Tongue (tissue), 2 donors: ENCODE measurements around the gene MRM2. TPM values are rescaled to one million over a fixed set of nuclear protein-coding genes. Genes with fewer than 3 reads are reported as not detected.
A peak's percentile ranks its signal among the peaks of the same experiment; 100 is the strongest.

ENCODE experiments used
- DNase-seq: peaks from one replicate; pipeline ENCODE4 v3.0.0-alpha.2; 2015
- total RNA-seq: library from RNA; depleted of rRNA; stranded (reverse); fragments of >200 nt; gene quantifications from one replicate; pipeline ENCODE4 v1.2.3, GENCODE V29; 2014

MRM2 gene
- total RNA-seq, 1 donor from 2014 or later = 16.6 TPM

GRCh38 chr7:2202901-2203765 is 38.9 kb downstream of the MRM2 start:
- DNase-seq = peak; percentile 91

DNA sequence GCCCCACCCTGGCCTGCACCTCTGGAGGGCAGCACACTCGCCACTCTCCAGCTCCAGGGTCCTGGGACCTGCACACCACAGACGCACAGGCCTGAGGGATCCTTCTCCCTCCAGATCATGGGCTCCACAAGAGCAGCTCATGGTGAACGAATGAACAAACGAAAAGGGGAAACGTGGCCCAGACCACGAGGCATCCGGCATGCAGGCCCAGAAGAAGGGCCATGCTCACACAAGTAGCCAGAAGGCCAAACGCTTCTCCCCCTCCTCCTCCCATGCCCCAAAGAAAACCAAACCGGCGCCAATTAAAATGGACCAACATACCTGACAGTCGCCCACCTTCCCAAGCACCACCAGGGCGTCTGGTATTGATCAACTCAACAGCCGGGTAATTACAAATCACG is 39.6 kb downstream of the MRM2 start:
- DNase-seq = no peak

- peak; percentile 67 for DNase-seq
These were observed 40.2 kb downstream of the MRM2 start for GRCh38 chr7:2201686-2202360.

- DNase-seq = no peak
These were observed 40.9 kb downstream of the MRM2 start for GRCh38 chr7:2201128-2201527.

- DNase-seq = no peak
These were observed 41.4 kb downstream of the MRM2 start for GRCh38 chr7:2200584-2200980.

GRCh38 chr7:2199956-2200583 is 41.9 kb downstream of the MRM2 start:
- DNase-seq = no peak

- DNase-seq = no peak
These were observed 42.5 kb downstream of the MRM2 start for GRCh38 chr7:2199528-2199927.

- no peak for DNase-seq
These were observed 43.2 kb downstream of the MRM2 start for GRCh38 chr7:2198760-2199159.

- no peak for DNase-seq
These were observed 43.8 kb downstream of the MRM2 start for GRCh38 chr7:2198206-2198605.

DNA sequence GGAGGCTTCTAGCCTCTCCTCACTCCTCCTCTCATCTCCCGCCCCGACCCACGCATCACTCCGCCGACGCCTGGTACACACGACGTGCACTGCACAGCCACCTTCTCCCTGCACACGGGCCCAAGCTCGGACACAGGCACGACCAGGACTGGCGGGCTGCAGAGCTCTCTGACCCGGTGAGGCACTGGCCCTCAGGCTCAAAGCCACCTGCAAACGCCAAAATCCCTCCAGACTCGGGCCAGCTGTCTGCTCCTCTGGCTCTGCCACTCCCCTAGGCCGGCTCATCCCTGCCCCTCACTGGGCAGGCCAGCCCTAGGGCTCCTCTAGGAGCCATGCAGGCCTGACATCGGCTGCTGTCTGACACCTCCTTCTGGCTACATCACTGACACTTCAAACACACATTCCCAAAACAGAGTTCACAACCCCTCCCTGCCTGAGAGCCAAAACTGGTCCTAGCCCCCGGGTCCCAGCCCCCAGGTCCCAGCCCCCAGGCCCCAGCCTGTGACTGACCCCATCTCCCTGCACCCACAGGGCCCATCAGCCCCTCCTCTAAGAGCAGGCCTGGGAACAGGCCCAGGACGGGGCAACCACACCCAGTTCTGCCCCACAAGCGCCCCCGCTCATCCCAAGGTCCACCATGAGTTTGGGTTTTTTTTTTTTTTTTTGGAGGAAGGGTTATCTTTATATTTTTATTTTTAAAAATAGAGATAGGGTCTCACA is 44.4 kb downstream of the MRM2 start:
- no peak for DNase-seq

DNA sequence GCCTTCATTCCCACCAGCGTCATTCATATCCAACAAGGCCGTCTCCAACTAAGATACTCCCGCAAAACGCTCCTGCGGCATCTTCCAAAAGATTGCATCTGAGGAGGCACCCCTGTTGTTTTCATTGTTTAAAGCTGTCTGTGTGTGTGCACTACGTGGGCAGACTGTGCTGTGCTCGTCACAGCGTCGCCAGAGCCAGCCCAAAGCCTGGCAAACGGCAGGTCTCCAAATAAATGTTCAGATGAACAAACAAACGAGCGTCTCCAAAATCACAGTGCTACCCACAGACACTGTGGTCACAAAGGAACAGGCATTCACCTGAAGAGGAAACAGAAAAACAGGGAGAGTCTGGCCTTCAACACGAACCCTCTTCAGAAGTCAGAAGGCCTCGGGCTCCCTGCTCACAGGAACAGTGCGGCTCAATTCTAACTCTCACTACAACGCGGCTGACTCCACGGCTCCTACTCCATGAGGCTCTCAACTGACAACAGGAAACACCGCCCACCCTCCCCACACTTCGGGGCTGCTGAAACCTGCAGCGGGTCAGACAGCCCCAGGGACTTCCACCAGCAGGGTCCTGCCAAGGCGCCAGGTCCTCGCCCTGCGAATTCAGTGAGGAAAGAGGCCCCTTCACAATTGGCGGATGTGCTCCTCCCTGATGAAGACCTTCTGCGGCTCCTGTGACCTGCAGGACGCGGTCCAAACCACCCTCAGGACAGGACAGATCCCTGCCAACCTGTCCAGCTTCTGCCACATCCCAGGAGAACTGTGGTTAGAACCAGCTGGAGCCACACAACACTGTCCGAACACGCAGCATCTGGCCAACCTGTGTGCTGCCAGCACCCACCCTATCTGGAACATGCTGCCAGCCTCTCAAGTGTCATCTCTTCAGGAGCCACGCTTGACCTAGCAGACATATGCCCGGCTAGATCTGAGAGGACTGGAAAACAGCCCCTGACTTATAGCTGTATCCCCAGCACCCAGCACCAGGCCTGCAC is 45.3 kb downstream of the MRM2 start:
- DNase-seq = no peak

DNA sequence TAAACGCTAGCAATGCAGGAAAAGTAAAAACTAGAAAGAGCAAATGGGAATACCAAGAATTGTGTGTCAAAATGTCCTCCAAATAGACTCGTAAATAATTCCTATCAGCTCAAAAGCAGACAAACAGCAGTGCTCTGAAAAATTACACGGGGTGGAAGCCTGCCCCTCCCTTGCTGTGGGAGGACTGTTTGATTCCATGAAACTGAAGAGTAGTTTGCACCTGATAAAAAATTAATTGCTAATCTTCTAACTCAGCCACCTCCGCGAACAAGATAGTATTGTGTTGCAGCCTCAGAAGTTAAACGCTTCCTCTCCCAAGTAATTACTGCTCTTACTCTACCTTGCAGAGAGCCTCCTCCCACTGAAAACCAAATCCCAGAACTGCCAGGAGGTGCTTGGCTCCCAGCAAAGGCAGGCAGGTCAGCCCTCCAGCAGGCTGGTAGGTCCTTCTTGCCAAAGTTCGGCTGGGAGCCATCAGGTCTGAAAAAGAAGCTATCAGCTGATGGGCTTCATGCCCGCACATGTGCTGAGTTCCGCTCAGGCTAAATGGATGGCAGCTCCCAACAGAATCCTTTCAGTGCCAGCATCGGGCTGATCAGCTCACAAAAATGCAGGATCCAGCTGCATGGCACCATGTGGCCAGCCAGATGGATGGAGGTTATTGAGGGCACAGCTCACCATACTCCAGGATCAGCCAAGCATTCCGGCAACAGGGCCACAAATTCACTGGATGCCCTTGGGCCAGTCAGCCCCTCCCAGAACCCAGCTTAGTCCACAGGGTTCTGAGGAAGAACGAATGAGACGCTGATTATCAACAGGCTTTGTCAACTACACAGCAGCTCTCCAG is 46.4 kb downstream of the MRM2 start:
- peak; percentile 93 for DNase-seq

GRCh38 chr7:2193575-2194305 is 48.3 kb downstream of the MRM2 start:
- no peak for DNase-seq

DNA sequence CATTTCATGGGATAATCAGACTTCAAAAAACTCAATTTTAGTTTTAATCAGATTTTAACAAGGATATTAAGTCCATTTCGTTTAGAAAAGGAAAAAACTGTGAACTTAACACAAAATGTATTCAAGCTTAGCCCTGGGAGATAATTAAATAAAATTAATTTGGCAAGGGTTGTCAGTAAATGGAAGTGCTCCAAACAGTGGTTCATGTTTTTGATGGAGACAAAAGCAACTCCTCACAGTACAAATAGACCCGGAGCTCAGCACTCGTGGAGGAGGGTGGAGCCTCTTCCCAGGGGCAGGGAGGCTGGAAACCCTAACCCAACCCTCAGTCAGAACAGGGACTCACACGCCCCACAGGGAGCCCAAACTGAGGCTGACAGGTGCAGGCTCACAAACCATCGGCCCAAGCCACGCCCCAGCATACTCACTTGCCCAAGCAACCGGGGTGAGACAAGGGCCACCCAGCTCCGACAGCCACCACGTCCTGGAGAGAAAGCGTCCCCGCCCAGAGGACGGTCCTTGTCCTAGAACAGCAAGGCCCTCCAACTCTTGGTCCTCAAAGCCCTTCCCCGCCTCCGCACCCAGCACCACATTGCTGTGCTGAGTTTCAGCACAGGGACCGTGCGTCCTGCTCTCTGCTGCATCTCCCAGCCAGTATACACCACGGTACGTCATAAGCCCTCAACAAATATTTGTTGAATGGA is 49.0 kb downstream of the MRM2 start:
- peak; percentile 83 for DNase-seq

DNA sequence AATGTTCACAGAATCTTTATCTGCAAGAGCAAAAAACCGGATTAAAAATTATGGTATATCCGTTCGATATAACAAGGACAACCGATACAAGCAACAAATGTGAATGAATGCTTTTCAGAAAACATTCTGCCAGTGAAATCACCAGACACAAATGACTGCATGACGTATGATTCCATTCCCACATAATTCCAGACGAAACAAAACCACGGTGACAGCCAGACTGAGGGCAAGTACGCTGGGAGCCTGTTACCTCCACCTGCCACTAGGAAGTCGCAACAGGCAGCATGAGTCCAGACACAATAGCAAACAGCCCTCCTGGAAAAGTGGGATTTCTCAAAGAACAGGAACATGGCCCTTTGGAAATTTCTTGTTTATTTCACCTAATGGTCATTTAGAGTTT is 51.0 kb downstream of the MRM2 start:
- no peak for DNase-seq

DNA sequence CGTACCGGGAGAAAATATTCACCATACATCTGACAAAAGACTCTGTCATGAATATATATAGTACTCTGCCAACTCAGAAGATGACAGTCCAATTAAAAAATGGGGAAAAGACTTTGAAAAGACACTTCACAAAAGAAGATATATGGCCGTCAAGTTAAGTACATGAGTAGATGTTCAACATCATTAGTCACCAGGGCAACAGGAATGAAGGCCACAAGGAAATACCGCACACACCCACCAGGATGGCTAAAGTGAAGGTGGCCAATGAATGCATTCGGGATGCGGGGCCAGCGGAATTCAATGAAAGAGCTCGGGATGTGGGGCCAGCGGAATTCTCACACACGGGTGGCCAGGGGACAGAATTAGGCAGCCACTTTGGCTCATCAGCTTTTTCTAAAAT is 51.5 kb downstream of the MRM2 start:
- no peak for DNase-seq

DNA sequence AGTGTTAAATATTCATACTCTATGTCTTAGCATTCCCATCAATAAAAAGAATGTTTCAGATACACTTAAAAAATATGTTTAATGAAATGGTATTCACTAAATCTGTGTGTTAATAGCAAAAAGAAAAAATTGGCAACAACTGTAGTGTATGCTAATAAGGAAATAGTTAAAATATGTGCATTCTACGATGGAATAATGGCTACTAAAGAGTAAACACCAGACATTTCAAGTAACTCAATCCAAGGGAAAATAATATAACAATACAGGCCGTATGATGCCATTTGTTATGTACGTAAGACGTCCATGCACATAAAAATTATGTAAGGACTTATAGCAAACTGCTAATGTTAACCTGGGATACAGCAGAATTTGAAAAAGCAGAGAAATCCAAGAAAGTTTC is 55.8 kb downstream of the MRM2 start:
- no peak for DNase-seq

DNA sequence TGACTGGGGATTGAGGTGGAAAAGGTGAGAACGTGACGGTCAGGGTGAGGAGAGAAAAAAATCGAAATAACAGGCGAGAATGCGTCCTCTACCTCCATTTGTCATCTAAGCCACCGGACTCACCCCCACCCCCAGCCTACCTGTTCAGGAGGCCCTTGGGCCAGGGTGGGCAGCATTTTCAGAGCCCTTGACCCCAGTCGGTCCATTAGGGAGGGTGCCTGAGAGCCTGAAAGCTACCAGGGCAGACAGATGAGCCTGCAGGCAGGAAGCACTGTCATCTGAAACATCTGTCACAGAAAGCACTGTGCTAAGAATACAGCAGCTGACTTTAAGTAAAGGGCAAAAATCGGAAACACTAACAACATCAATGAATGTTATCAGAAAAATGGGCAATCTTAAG is 56.3 kb downstream of the MRM2 start:
- DNase-seq = no peak
